ENCODE data around the gene TTC9C.

The TTC9C gene

DNA sequence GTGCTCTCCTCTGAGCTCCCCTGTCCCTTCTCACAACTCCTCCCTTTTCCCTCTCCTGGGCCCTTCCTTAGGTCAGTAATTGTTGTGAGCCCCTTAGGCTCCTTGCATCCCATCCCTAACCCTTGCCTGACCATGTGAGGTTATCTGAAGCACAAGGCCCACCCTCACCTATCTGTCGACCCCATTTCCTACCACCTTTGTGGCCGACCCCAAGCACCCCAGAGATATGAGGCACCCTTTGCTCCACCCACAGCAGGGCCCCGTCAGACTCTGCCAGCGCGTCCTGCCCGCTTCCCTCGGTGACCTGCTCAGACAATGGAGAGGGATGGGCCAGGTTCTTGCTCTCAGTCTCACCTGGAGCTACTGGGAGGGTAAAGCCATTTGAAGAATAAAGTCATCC lies 19.5 kb upstream of the TTC9C start:
- TF ChIP-seq CTCF (IDR thresholded peaks at IDR 0.05; ENCODE audit: insufficient read depth, low read length, missing control alignments), result no peak
- ChIA-PET POLR2A (interaction anchor here (1.0 to 4.5 kb wide), 6 partner anchors 16 to 308 kb away, joined by 3 to 24 read pairs (median 5); partner anchors contain the start of genes C11orf98, CSKMT, HNRNPUL2 and LRRN4CL), CTCF (interaction anchor here (1.1 to 11.2 kb wide), 5 partner anchors 8 to 37 kb away, joined by 3 to 152 read pairs (median 3); partner anchors contain the start of gene LRRN4CL)
- peak overlapping the region; percentile 62 for H3K4me3 ChIP-seq (ENCODE audit: low read depth, low read length)
- no peak for DNase-seq (ENCODE audit: low read depth, low spot score)

DNA sequence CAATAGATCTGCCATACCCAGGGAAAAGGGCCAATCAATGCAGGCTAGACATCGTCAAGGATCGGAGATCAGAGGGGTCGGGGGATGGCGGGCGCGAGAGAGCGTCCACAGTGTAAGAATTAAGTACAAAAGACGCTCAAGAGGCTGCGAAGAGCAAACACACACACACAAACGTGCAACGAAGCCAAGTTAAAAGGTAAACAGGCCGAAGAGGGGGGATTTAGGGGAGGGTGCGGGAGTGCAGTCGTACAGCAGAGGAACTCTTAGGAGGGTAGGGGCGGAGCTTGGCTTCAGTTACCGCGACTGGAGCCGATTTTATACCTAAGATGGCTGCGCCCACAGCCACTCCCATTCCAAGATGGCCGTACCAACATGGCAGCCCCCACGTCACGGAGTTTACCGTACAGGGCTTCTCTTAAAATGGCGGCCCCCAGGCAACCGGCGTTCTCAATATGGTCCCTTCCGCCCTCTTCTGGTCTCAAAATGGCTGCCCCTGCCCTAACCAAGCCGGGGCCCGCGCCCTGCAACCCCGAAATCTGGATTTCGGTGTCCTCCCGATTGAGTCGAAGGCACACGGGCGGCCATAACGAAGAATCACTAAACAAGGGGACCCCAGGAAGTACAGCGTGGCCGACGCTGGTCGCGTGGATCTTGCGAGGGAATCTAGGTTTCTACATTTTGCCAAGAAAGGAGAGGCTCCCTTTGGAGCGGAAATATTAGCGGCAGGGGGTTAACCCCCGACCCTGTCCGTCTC lies 18.9 kb upstream of the TTC9C start:
- no peak for TF ChIP-seq CTCF (IDR thresholded peaks at IDR 0.05; ENCODE audit: insufficient read depth, low read length, missing control alignments)
- ChIA-PET CTCF (interaction anchor here (1.1 to 11.2 kb wide), 4 partner anchors 10 to 36 kb away, joined by 3 to 152 read pairs (median 4); partner anchors contain the start of gene LRRN4CL), POLR2A (interaction anchor here (1.0 to 4.5 kb wide), 7 partner anchors 18 to 309 kb away, joined by 3 to 24 read pairs (median 4); partner anchors contain the start of genes C11orf98, CSKMT, HNRNPUL2 and LRRN4CL)
- DNase-seq (ENCODE audit: low read depth, low spot score), result peak; percentile 76
- peak overlapping the region; percentile 62 for H3K4me3 ChIP-seq (ENCODE audit: low read depth, low read length)

DNA sequence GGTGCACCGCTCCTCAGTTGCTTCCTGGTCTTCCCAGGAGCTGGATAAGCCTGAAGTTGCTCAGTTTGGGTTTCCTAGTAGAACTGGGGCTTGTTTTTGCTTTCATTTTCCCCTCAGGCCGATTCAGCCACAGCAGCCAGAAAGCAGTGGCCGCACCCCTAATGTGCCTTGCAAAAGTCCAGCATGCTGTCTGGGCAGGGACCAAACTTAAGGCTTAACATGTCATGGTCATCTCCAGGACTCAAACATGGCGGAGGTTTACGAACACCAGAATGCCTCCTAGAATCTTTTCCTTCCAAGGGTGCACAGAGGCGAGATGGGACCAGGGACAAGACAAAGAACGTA lies 18.3 kb upstream of the TTC9C start:
- CTCF ChIA-PET, result interaction anchor here (1.1 to 11.2 kb wide), 3 partner anchors 9 to 29 kb away, joined by 3 to 152 read pairs (median 4); partner anchors contain the start of gene LRRN4CL
- DNase-seq (ENCODE audit: low read depth, low spot score), result no peak
- H3K4me3 ChIP-seq (ENCODE audit: low read depth, low read length), result peak overlapping the region; percentile 51
- no peak for TF ChIP-seq CTCF (IDR thresholded peaks at IDR 0.05; ENCODE audit: insufficient read depth, low read length, missing control alignments)
- POLR2A ChIA-PET, result interaction anchor here (1.0 to 4.5 kb wide), 5 partner anchors 17 to 131 kb away, joined by 3 to 24 read pairs (median 4); partner anchors contain the start of genes C11orf98, CSKMT, HNRNPUL2 and ZBTB3

GRCh38 chr11:62712276-62712812 lies 15.9 kb upstream of the TTC9C start:
- H3K4me3 ChIP-seq (ENCODE audit: low read depth, low read length), result no peak overlapping the region
- DNase-seq (ENCODE audit: low read depth, low spot score), result no peak
- ChIA-PET POLR2A (no interaction called here), CTCF (no interaction called here)
- no peak for TF ChIP-seq CTCF (IDR thresholded peaks at IDR 0.05; ENCODE audit: insufficient read depth, low read length, missing control alignments)

DNA sequence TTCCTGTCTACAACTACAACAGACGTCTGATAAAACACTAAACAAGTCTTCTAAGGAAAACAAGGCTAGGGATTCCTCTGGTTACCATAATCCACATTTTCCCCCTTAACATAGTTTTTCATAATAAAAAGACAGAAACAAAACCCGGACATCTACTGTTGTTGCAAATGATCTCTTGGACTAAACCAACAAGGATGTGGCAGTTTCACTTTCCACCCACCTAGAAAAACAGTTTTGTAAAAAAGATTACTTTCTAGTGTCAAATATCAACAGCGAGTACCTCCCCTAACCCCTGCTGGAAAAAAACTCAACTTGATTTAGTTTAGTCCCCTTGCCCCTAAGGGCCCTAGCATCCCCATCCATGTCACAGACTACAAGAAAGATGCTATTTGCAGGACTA lies 15.4 kb upstream of the TTC9C start:
- ChIA-PET POLR2A (no interaction called here), CTCF (no interaction called here)
- no peak overlapping the region for H3K4me3 ChIP-seq (ENCODE audit: low read depth, low read length)
- DNase-seq (ENCODE audit: low read depth, low spot score), result no peak
- no peak for TF ChIP-seq CTCF (IDR thresholded peaks at IDR 0.05; ENCODE audit: insufficient read depth, low read length, missing control alignments)

DNA sequence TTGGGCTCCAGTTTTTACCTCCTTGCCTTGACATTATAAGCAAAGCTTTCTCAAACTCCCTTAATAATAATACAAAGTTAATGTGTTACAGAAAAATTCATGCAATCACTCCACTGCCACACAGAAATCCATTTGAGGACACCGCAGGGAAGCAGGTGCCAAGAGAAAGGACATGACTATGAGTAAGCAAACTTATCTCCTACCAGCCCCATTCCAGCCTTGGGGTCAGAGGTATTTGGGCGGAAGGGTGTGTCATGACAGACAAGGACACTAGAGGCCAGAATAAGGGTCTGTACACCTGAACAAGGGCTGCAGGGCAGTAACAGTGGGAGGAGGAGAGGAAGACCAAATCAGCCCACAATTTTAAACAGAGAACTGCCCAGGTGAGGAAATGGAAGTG lies 14.9 kb upstream of the TTC9C start:
- no peak for TF ChIP-seq CTCF (IDR thresholded peaks at IDR 0.05; ENCODE audit: insufficient read depth, low read length, missing control alignments)
- CTCF ChIA-PET, result no interaction called here
- DNase-seq (ENCODE audit: low read depth, low spot score), result no peak
- H3K4me3 ChIP-seq (ENCODE audit: low read depth, low read length), result no peak overlapping the region
- POLR2A ChIA-PET, result no interaction called here

Data from AG04449 (cell line).